Prostate gland (tissue), 2 donors: ENCODE measurements around the gene SMARCA2.
A peak's percentile ranks its signal among the peaks of the same experiment; 100 is the strongest.

Source experiments
- CTCF ChIP-seq, 4 experiments: fragments of 200-600 bp in 2 of 4; fragments of 450-650 bp in 2 of 4; sonication (generic) in 2 of 4; IDR thresholded peaks; 1 replicate in 3 of 4; 2 replicates in 1 of 4; pipeline ENCODE4 v1.5.1; 2016 to 2019; ENCODE audit warnings: antibody characterized with exemption in 4 of 4, mild to moderate bottlenecking in 2 of 4, moderate library complexity in 2 of 4
- POLR2AphosphoS5 ChIP-seq: sonication (generic); formaldehyde crosslinking; IDR thresholded peaks from one replicate; pipeline ENCODE4 v1.6.1; 2017; ENCODE audit warnings: antibody characterized with exemption

DNA sequence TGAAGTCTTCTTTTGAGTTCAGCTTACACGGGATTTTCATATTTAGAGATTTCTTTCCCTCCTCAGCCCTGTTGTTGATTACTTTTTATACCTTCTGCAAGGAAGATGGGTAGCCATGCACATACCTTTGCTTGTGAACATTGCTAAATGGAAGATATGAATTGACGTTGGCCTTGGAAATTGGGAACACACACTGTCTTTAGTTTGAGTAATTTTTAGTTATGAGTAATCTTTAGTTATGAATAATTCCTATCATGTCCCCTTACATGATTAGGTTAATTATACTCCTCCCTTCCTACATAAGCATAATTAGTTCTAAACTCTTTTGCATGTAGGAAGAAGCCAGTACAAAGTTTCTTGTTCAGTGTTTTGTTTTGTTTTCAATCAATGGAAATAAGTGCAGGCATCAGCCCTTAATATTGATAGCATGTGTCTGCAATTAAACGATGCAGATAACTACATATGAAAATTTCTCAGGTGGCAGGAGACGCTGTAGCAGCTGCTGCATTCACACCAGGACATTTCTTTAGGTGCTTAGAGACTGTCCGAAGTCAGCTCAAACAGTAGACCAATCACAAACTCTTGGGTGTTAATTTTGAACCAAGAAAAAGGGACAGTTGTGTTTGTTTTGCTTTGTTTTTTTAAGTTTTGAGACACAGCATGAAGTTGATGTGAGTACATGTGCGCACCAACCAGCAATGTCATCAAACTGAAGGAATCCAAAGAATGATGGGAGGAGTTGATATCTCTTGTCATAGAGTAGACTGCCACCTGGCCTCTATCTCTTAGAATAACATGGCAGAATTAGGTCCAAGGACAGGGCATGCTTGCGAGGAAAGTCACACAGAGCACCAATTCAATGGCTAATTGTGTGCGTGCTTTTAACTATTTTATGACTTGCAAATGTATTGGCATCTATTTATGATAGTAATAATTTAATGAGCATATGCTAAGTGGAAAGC lies 51.4 kb downstream of the SMARCA2 start:
- TF ChIP-seq CTCF (IDR thresholded peaks at IDR 0.05) (peak in 2 of 4 experiments; percentile 19 to 52), POLR2AphosphoS5 (peak; percentile 43)
